ENCODE measurements around the gene CDC42BPG.

DNA sequence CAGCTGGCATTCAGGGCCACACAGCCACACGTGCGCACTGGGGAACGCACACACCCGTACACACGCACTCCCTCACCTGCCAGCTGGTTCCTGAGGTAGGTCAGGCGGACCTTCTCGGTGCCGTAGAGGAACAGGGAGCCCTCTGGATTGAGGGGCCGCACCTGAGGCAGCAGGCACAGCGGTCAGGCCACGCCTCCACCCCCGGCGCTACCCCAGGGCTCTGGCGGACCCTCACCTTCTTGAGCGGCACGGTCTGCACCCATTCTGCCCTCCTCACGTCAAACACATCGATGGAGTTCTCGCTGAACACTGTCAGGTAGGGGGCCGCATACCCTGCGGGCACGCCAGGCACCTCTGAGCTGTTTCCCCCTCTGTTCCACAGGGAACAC lies 17.0 kb downstream of the CDC42BPG start:
- TF ChIP-seq CTCF (IDR thresholded peaks at IDR 0.05; ENCODE audit: low read length) (no peak), EZH2 (IDR thresholded peaks at IDR 0.05; ENCODE audit: borderline replicate concordance, low read length) (no peak)
